NT2/D1 (cell line): ENCODE measurements around the gene NR3C1.

ENCODE experiments used
- YY1 ChIP-seq: IDR thresholded peaks from 2 replicates; pipeline ENCODE4 v1.6.1; 2011; ENCODE audit not compliant: insufficient read length, insufficient read depth
- ZNF274 ChIP-seq: IDR thresholded peaks from 2 replicates; pipeline ENCODE4 v1.6.1; 2011; ENCODE audit warnings: mild to moderate bottlenecking, low read depth, low read length

DNA sequence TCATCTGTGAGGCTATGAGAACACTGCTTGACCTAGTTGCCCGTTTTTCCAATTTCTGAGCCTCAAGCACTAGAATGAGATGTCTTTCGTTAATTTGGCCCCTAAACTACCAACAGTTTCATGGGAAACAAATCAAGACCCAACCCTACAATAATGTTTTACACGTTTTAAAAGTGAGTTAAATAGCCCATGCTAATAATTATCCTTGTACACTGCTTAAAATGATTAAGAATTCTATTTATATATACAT is 2.3 kb upstream of the NR3C1 start:
- TF ChIP-seq ZNF274 (no peak), YY1 (no peak)
